ENCODE measurements around the gene ORAI2. TPM values are rescaled to one million over a fixed set of nuclear protein-coding genes. Genes with fewer than 3 reads are reported as not detected.

The ORAI2 gene
- total and polyA plus RNA-seq, 2 donors (not counting 3 experiments of a cell fraction or from before 2014, with no cell fraction given): 84.1 to 99.1 TPM

DNA sequence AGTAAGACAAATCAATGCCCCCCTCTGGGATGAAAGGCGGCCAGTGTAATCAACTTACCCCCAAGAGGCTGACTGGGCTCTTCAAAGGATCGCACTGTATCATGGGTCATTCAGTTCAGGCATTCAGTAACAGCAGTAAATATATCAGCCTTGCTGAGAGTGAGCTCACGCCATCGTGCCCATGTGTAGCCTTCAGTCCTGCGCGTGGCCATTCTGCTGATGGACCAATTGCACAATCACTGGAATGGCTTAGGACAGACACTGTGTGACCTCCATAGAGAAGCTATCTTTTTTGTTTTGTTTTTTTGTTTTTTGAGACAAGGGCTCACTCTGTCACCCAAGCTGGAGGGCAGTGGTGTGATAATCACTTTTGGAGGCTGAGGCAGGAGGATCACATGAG, 46.3 kb upstream of the ORAI2 start:
- Histone ChIP-seq H3K79me2 (ENCODE audit: control insufficient read depth, insufficient read depth, low read length) (no peaks in the 10 kb centered on the region), H3K9me3 (replicated peaks; ENCODE audit: control insufficient read depth, insufficient read depth, low read length) (no peaks in the 10 kb centered on the region), H3K9me1 (replicated peaks; ENCODE audit: control insufficient read depth, extremely low read depth, insufficient read depth, low read length) (no peaks in the 10 kb centered on the region), H3K27me3 (ENCODE audit: control insufficient read depth in 2 of 2, insufficient read depth in 2 of 2, low read length in 2 of 2) (no peaks in the 10 kb centered on the region), H3K36me3 (ENCODE audit: control insufficient read depth in 2 of 2, extremely low read depth in 1 of 2, insufficient read depth in 2 of 2, low read length in 2 of 2) (peaks cover 0 to 6% of the 10 kb centered on the region in 2 experiments), H2AFZ (ENCODE audit: low read depth, low read length) (no peak overlapping the region), H3K4me2 (ENCODE audit: insufficient read depth, low read length) (no peak overlapping the region), H3K4me1 (ENCODE audit: control insufficient read depth, extremely low read depth, insufficient read depth, low read length) (no peaks in the 10 kb centered on the region), H3K9ac (replicated peaks; ENCODE audit: extremely low read depth, insufficient read depth, low read length) (no peak overlapping the region), H4K20me1 (replicated peaks; ENCODE audit: control insufficient read depth, extremely low read depth, insufficient read depth, low read length) (no peaks in the 10 kb centered on the region), H3K4me3 (replicated peaks in 1 of 3; ENCODE audit: insufficient read depth in 1 of 3, low read depth in 1 of 3, low read length in 3 of 3) (no peak overlapping the region), H3K27ac (ENCODE audit: insufficient read depth, low read depth, low read length) (no peak overlapping the region)
- BruUV-seq (replicated peaks): no TSS peak
- intact Hi-C loops (cut with micrococcal nuclease) (no loop called here), dilution Hi-C loops (cut with MboI; ENCODE audit: extremely low pct_ligation_motif_present, low sequenced_read_pairs) (no loop called here)
- CTCF ChIA-PET: interaction anchor here (0.8 to 2.2 kb wide), 2 partner anchors 86 to 108 kb away, joined by 3 to 9 read pairs; no protein-coding TSS in a partner anchor
- no peak for TF ChIP-seq FOS (IDR thresholded peaks at IDR 0.05; ENCODE audit: borderline replicate concordance, insufficient read depth, low read length)
- TF ChIP-seq GATA2 (IDR thresholded peaks at IDR 0.05; ENCODE audit: insufficient read depth, insufficient read length, low read depth, low read length): no peak
- no peak for TF ChIP-seq JUN (IDR thresholded peaks at IDR 0.05; ENCODE audit: borderline replicate concordance, insufficient read depth, insufficient read length, low read depth)
- no peak for TF ChIP-seq MYC (IDR thresholded peaks at IDR 0.05; ENCODE audit: low read depth, low read length)
- TF ChIP-seq EZH2 (IDR thresholded peaks at IDR 0.05; ENCODE audit: borderline replicate concordance, low read depth, low read length, severe bottlenecking): no peak
- no peak for TF ChIP-seq POLR2AphosphoS5 (IDR thresholded peaks at IDR 0.05; ENCODE audit: insufficient read depth, low read depth, low read length)
- TF ChIP-seq, protein P1, sequence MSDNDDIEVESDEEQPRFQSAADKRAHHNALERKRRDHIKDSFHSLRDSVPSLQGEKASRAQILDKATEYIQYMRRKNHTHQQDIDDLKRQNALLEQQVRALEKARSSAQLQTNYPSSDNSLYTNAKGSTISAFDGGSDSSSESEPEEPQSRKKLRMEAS (IDR thresholded peaks at IDR 0.05; ENCODE audit: insufficient read depth, insufficient read length): no peak
- TF ChIP-seq, protein P2, sequence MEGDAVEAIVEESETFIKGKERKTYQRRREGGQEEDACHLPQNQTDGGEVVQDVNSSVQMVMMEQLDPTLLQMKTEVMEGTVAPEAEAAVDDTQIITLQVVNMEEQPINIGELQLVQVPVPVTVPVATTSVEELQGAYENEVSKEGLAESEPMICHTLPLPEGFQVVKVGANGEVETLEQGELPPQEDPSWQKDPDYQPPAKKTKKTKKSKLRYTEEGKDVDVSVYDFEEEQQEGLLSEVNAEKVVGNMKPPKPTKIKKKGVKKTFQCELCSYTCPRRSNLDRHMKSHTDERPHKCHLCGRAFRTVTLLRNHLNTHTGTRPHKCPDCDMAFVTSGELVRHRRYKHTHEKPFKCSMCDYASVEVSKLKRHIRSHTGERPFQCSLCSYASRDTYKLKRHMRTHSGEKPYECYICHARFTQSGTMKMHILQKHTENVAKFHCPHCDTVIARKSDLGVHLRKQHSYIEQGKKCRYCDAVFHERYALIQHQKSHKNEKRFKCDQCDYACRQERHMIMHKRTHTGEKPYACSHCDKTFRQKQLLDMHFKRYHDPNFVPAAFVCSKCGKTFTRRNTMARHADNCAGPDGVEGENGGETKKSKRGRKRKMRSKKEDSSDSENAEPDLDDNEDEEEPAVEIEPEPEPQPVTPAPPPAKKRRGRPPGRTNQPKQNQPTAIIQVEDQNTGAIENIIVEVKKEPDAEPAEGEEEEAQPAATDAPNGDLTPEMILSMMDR (IDR thresholded peaks at IDR 0.05; ENCODE audit: extremely low read depth in 1 of 2, insufficient read depth in 1 of 2, low read depth in 1 of 2, low read length in 2 of 2): no peak
- TF ChIP-seq POLR2A (IDR thresholded peaks at IDR 0.05; ENCODE audit: low read depth, low read length): no peak
- DNase-seq (ENCODE audit: low read depth, low spot score): no peak
- no peak for FAIRE-seq
- POLR2A ChIA-PET: interaction anchor here (0.5 kb wide), 1 partner anchor 166 kb away, joined by 3 read pairs; no protein-coding TSS in a partner anchor

Measured in endothelial cell of umbilical vein (primary cell).